KBM-7 (cell line): ENCODE results near the gene PCDHA11.
"Not testable (repeated sequence)": the region's sequence is repeated elsewhere in the genome, so short reads cannot be mapped to it uniquely, and the experiment has no call there.

ENCODE experiments used
- DNase-seq: peaks from one replicate; pipeline ENCODE4 v3.0.0-alpha.2; 2015
- in situ Hi-C: fragments of 300-500 bp; cut with MboI; formaldehyde crosslinking; loops from 2 replicates; pipeline ENCODE4 v1.14.3; 2020; ENCODE audit warnings: low sequenced_read_pairs, low pct_unique_long_range_greater_than_20kb, mixed read lengths

Gene PCDHA11

DNA sequence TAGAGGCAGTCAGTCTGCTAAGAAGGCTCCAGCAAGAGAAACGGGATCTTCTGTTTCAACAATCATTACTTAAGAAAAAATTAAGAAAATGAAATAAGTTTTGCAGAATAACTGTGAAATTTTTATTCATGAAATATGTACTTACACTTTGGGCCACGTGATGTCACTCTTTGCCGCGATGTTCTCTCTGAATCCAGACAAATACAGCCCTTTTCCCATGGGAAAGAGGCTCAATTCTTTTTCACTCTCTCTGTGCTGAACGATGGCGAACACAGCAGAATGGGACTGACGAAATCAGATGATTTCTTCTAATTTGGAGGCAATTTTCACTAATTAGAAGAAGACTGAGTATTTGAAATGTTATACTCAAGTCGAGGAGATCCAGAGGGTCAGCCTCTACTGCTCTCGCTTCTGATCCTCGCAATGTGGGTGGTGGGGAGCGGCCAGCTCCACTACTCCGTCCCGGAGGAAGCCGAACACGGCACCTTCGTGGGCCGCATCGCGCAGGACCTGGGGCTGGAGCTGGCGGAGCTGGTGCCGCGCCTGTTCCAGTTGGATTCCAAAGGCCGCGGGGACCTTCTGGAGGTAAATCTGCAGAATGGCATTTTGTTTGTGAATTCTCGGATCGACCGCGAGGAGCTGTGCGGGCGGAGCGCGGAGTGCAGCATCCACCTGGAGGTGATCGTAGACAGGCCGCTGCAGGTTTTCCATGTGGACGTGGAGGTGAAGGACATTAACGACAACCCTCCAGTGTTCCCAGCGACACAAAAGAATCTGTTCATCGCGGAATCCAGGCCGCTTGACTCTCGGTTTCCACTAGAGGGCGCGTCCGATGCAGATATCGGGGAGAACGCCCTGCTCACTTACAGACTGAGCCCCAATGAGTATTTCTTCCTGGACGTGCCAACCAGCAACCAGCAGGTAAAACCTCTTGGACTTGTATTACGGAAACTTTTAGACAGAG lies 20.3 kb upstream of the PCDHA11 start, which contains the start of gene PCDHA9:
Gene PCDHA9, plus strand, starts transcription at position 244 of the 964 bp plus-strand sequence. Its CDS starts 114 bp downstream, at position 358.
- DNase-seq, in situ Hi-C loops: not testable (repeated sequence)

DNA sequence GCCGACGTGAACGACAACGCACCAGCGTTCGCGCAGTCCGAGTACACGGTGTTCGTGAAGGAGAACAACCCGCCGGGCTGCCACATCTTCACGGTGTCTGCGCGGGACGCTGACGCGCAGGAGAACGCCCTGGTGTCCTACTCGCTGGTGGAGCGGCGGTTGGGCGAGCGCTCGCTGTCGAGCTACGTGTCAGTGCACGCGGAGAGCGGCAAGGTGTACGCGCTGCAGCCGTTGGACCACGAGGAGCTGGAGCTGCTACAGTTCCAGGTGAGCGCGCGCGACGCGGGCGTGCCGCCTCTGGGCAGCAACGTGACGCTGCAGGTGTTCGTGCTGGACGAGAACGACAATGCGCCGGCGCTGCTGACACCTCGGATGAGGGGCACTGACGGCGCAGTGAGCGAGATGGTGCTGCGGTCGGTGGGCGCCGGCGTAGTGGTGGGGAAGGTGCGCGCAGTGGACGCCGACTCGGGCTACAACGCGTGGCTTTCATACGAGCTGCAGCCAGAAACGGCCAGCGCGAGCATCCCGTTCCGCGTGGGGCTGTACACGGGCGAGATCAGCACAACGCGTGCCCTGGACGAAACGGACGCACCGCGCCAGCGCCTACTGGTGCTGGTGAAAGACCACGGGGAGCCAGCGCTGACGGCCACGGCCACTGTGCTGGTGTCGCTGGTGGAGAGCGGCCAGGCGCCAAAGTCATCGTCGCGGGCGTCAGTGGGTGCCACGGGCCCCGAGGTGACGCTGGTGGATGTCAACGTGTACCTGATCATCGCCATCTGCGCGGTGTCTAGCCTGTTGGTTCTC lies 18.7 kb upstream of the PCDHA11 start:
- in situ Hi-C loops: loop anchor here (25.0 kb wide), 1 partner anchor 187 kb away; no protein-coding TSS in a partner anchor
- not testable (repeated sequence) for DNase-seq

GRCh38 chr5:140855772-140856674 lies 12.7 kb upstream of the PCDHA11 start, which contains the start of gene PCDHA10:
Gene PCDHA10 (plus strand): TSS chr5:140855897. CDS start chr5:140856049, 152 bp downstream.
- DNase-seq: peak; percentile 18
- in situ Hi-C loops: loop anchor here (25.0 kb wide), 1 partner anchor 181 kb away; no protein-coding TSS in a partner anchor

GRCh38 chr5:140857177-140857986 lies 11.4 kb upstream of the PCDHA11 start:
- DNase-seq: no peak
- in situ Hi-C loops: loop anchor here (25.0 kb wide), 1 partner anchor 180 kb away; no protein-coding TSS in a partner anchor

DNA sequence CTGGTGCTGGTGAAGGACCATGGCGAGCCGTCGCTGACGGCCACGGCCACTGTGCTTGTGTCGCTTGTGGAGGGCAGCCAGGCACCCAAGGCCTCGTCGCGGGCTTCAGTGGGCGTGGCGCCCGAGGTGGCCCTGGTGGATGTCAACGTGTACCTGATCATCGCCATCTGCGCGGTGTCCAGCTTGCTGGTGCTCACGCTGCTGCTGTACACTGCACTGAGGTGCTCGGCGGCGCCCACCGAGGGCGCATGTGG lies 10.8 kb upstream of the PCDHA11 start:
- no peak for DNase-seq
- in situ Hi-C loops: loop anchor here (25.0 kb wide), 1 partner anchor 179 kb away; no protein-coding TSS in a partner anchor

GRCh38 chr5:140862441-140863295 lies 6.1 kb upstream of the PCDHA11 start:
- no peak for DNase-seq
- in situ Hi-C loops: loop anchor here (25.0 kb wide), 1 partner anchor 175 kb away; no protein-coding TSS in a partner anchor

DNA sequence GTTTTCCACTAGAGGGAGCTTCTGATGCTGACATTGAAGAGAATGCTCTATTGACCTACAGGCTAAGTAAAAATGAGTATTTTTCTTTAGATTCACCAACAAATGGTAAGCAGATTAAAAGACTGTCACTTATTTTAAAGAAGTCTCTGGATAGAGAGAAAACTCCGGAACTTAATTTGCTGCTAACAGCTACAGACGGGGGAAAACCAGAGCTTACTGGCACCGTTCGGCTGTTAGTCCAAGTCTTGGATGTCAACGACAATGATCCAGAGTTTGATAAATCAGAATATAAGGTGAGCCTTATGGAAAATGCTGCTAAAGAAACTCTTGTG lies 764 bp downstream of the PCDHA11 start:
- no peak for DNase-seq
- in situ Hi-C loops: loop anchor here (25.0 kb wide), 1 partner anchor 168 kb away; no protein-coding TSS in a partner anchor

DNA sequence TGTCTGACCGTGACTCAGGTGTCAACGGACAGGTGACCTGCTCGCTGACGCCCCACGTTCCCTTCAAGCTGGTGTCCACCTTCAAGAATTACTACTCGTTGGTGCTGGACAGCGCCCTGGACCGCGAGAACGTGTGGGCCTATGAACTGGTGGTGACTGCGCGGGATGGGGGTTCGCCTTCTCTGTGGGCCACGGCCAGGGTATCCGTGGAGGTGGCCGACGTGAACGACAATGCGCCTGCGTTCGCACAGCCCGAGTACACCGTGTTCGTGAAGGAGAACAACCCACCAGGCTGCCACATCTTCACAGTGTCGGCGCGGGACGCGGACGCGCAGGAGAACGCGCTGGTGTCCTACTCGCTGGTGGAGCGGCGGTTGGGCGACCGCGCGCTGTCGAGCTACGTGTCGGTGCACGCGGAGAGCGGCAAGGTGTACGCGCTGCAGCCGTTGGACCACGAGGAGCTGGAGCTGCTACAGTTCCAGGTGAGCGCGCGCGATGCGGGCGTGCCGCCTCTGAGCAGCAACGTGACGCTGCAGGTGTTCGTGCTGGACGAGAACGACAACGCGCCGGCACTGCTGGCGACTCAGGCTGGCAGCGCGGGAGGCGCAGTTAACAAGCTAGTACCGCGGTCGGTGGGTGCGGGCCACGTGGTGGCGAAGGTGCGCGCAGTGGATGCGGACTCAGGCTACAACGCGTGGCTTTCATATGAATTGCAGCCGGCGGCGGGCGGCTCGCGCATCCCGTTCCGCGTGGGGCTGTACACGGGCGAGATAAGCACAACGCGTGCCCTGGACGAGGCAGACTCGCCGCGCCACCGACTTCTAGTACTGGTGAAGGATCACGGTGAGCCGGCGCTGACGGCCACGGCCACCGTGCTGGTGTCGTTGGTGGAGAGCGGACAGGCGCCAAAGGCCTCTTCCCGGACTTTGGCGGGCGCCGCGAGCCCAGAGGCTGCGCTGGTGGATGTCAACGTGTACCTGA lies 1.8 kb downstream of the PCDHA11 start:
- no peak for DNase-seq
- in situ Hi-C loops: loop anchor here (25.0 kb wide), 1 partner anchor 167 kb away; no protein-coding TSS in a partner anchor

GRCh38 chr5:140875085-140876065 lies 6.6 kb downstream of the PCDHA11 start, which contains the start of gene PCDHA12:
Gene PCDHA12 (plus strand): TSS chr5:140875308. CDS start chr5:140875473, 165 bp downstream.
- DNase-seq: no peak
- in situ Hi-C loops: no loop called here

DNA sequence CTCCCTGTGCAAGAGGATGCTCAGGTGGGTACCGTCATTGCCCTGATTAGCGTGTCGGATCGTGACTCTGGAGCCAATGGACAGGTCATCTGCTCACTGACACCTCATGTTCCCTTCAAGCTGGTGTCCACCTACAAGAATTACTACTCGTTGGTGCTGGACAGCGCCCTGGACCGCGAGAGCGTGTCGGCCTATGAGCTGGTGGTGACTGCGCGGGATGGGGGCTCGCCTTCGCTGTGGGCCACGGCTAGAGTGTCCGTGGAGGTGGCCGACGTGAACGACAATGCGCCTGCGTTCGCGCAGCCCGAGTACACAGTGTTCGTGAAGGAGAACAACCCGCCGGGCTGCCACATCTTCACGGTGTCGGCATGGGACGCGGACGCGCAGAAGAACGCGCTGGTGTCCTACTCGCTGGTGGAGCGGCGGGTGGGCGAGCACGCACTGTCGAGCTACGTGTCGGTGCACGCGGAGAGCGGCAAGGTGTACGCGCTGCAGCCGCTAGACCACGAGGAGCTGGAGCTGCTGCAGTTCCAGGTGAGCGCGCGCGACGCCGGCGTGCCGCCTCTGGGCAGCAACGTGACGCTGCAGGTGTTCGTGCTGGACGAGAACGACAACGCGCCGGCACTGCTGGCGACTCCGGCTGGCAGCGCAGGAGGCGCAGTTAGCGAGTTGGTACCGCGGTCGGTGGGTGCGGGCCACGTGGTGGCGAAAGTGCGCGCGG lies 7.9 kb downstream of the PCDHA11 start:
- DNase-seq, in situ Hi-C loops: not testable (repeated sequence)

GRCh38 chr5:140877262-140877581 lies 8.5 kb downstream of the PCDHA11 start:
- in situ Hi-C loops: no loop called here
- no peak for DNase-seq

DNA sequence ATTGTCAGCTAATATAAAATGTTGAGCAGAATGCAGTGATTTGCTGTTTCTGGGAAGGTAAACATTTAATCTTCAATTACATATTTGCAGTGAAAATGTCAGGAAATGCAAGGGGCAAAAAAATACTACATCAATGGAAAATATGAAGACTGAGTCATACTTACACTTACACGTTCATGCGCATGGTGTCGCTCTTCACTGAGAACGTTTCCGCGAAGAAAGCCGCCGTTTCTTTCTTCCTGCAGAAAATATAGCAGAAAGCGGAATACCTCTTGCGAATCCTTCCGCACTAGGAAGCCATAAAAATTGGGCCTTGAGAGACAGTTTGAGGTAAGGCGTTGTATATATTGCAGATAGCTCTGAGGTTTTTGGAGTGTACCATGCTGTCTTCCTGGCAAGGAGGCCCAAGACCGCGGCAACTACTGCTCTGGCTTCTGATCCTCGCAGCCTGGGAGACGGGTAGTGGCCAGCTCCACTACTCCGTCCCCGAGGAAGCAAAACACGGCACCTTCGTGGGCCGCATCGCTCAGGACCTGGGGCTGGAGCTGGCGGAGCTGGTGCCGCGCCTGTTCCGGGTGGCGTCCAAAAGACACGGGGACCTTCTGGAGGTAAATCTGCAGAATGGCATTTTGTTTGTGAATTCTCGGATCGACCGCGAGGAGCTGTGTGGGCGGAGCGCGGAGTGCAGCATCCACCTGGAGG lies 13.3 kb downstream of the PCDHA11 start, which contains the start of gene PCDHA13:
Gene PCDHA13, plus strand, starts transcription at position 236 of the 702 bp plus-strand sequence. Its CDS starts 145 bp downstream, at position 381.
- in situ Hi-C loops: no loop called here
- DNase-seq: no peak

DNA sequence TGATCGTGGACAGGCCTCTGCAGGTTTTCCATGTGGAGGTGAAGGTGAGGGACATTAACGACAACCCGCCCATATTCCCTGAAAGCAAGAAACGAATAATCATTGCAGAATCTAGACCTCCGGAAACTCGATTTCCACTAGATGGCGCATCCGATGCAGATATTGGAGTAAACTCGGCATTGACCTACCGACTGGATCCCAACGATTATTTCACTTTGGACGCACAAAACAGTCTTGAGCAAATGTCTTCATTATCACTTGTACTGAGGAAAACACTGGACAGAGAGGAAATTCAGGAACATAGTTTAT lies 13.8 kb downstream of the PCDHA11 start:
- DNase-seq: no peak
- in situ Hi-C loops: no loop called here

- in situ Hi-C loops: no loop called here
- no peak for DNase-seq
These were observed 14.6 kb downstream of the PCDHA11 start for GRCh38 chr5:140883373-140883772.
